Inferior parietal cortex (tissue), 1 donor: ENCODE results near the gene SMOC2.

Source experiments
- DNase-seq: peaks from one replicate; pipeline ENCODE4 v3.0.0-alpha.2; 2016; ENCODE audit errors: extremely low spot score

SMOC2 gene

GRCh38 chr6:168516944-168517741 is 76.2 kb downstream of the SMOC2 start:
- no peak for DNase-seq

DNA sequence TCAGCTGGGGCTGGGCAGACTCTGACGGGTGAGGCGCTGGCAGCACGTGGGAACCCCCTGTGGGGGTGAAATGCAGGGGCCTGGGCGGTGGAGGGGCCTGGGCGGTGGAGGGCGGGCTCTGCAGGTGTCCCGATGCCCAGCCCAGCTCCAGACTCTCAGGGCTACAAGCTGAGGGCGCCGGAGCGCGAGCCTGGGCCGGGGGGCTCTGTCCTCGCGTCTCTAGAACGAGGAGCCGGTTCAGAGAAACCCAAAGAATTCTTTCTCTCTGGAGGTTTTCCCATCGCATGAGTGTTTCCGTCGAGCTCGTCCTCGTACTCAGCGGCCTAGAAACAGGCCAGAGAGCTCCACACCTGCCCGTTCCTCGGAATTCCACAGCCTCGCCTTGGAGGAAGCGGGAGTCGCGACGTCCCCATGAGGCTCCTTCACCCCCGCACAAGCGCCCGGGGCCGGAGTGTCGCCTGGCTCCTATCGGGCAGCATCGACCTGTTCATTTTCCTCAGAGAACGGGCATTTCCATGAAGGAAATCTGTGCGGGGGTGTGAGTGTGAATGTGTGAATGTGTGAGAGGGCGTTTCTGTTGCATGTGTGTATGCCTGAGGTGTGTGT is 76.9 kb downstream of the SMOC2 start:
- no peak for DNase-seq

- no peak for DNase-seq
These were observed 77.4 kb downstream of the SMOC2 start for GRCh38 chr6:168518348-168518745.

GRCh38 chr6:168518867-168519266 is 77.9 kb downstream of the SMOC2 start:
- no peak for DNase-seq

GRCh38 chr6:168520233-168520632 is 79.2 kb downstream of the SMOC2 start:
- DNase-seq, result no peak

GRCh38 chr6:168524571-168525001 is 83.6 kb downstream of the SMOC2 start:
- DNase-seq, result no peak

GRCh38 chr6:168525114-168525513 is 84.1 kb downstream of the SMOC2 start:
- no peak for DNase-seq

- no peak for DNase-seq
These were observed 85.1 kb downstream of the SMOC2 start for GRCh38 chr6:168525926-168526630.

DNA sequence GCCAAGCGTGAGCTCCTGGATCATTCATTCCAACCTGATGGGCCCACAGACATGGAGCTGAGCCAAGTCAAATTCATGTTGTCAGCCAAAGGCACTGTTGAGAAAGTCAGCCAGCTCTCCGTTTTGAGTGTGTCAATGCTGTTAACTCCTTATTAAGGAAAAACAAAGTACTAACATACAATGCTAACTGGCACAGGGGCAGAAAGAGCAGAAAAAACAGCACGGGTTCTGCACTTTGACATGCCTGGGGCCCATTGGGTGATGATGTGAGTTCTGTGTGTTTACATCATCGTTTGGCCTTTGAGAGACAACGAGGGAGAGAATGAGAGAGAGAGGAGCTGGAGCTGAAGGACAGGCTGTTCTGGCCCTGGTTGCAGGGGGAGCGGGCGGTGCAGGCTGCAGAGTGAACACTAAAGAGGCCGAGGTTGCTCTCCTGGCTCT is 85.9 kb downstream of the SMOC2 start:
- no peak for DNase-seq

DNA sequence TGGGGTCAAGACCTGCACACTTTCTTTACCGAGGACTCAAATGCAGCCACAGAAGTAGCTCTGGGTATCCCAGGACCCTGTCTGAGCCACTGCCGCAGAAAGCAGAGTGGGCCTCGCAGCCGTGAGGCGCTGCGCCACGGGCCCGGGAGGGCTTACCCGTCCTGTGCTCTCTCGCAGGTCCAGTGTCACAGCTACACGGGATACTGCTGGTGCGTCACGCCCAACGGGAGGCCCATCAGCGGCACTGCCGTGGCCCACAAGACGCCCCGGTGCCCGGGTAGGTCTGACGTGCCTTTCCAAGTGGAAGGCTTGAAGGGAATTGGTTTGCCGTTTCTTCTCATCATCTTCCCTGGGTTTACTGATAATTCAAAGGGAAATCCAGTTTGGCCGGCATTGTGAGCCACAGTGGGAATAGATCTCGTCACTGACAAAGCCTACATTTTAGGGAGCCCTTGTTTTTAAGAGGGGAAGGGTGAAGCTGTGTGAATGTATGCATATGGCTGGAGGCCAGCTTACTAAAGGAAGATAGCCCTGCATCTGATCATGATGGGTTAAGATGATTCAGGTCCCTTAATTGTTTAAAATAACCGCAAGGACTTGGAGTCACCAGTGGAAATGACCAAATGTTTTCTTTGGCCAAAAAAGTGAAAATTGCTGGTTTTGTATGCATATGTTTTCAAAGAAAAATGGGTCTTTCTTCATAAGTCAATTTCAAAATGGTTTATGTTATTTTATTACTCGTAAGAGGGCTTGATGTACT is 86.6 kb downstream of the SMOC2 start:
- no peak for DNase-seq

DNA sequence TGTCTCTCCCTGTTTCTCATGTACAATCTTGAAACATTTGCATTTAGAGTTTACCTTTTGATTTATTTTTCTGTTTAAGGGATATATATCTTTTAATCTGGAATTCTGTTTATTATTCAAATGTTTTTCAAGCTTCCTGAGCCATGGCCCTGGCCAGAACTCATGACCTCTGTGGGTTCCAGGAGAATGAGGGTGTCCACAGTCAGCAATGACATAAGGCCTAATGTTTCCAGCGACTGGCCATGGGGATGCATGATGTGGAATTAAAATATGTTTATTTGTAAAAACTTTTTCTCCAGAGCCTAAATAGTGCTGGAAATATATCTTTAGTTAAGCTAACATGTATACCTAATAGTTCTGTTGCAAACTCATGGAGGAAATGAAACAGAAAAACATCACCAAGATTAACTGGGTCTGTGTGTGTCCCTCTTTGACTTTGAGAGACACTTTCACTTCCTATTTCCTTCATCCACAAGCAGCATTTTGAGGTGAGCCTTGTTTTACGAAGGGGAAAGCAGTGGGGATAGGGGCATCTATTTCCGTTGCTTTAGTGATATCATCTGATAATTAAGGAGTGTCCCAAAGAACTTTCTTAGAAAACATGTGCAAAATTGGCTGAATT is 87.6 kb downstream of the SMOC2 start:
- no peak for DNase-seq

DNA sequence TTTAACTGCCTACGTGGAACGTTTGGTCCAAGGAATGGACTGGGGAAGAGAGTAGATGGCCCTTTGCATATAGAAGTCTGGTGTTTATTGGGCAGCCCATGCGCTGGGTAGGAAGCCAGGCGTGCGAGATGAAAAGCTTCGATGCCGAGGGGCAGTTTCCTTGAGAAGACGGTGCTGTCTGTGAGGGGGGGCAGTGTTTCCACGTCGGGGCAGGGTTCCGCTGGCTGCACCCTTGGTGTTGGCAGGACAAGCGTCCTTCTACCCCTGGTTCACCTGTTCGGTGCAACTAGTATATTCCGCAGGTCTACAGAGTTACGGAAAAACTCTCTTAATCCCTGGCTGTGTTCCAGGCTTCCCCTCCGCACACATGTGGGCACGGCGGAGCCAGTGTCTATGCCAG is 88.2 kb downstream of the SMOC2 start:
- no peak for DNase-seq

DNA sequence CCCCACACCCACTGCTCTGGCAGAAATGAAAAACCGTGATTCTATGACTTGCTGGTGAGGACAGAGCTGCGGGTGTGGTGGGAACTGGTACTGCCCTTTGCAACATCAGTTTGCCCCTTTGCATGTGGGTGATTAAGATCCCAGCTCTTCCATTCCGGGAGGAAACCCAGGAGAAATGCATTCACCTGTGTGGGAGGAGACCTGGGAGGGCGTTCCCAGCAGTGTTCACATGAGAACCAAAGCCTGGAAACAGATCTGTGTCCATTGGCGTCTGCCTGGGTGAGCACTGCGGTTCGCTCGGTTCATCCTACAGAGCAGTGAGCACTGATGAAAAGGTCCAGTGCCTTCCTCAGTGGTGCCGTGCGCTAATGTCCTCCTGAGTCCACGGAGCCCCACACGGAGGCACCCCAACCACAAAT is 89.7 kb downstream of the SMOC2 start:
- DNase-seq, result no peak

DNA sequence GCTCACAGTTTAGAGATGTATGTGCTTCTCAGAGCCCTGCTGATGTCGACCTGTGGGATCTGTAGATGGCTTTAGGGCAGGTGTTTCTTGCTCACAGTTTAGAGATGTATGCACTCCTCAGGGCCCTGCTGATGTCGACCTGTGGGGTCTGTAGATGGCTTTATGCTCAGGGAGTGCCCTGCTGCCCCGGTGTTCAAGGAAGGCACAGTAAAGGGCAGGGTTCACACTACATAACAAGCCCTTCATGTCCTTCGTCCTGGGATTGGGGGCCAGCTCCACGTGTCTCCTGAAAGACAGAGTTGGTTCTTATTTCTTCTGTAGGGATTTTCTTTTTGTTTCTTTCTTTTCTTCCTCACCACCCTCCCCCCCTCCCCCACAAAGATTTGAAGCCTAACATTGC is 91.1 kb downstream of the SMOC2 start:
- no peak for DNase-seq

DNA sequence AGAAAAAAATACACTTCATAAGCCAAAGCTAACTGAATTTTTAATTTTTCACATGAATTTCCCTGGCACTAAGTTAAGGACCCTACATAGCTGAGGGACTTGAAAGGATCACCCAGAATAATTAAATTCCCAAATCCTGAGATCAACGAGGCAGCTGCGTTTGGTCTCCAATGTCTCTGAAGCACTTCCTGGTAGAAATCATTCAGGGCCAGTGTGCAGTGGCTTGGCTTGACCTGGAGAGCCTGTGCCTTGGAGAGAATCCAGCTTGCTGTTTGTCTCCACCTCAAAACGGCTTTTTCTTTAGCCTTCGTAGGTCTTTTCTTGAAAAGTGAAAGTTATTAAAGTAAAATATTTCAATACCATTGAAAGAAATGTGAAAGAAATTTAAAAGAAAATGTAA is 92.4 kb downstream of the SMOC2 start:
- DNase-seq, result no peak

GRCh38 chr6:168534265-168534664 is 93.3 kb downstream of the SMOC2 start:
- no peak for DNase-seq

GRCh38 chr6:168535711-168536110 is 94.7 kb downstream of the SMOC2 start:
- no peak for DNase-seq

GRCh38 chr6:168536196-168536595 is 95.2 kb downstream of the SMOC2 start:
- DNase-seq, result no peak

GRCh38 chr6:168536665-168537539 is 95.9 kb downstream of the SMOC2 start:
- DNase-seq, result no peak

- DNase-seq, result no peak
These were observed 96.5 kb downstream of the SMOC2 start for GRCh38 chr6:168537540-168537884.
